CD1c-positive myeloid dendritic cell (primary cell): ENCODE measurements around the gene DYNLT1.
"Not testable (repeated sequence)": the region's sequence is repeated elsewhere in the genome, so short reads cannot be mapped to it uniquely, and the experiment has no call there.

ENCODE experiments used
- DNase-seq: peaks from one replicate; pipeline ENCODE4 v3.0.0-alpha.2; 2016; ENCODE audit errors: extremely low spot score

The DYNLT1 gene

DNA sequence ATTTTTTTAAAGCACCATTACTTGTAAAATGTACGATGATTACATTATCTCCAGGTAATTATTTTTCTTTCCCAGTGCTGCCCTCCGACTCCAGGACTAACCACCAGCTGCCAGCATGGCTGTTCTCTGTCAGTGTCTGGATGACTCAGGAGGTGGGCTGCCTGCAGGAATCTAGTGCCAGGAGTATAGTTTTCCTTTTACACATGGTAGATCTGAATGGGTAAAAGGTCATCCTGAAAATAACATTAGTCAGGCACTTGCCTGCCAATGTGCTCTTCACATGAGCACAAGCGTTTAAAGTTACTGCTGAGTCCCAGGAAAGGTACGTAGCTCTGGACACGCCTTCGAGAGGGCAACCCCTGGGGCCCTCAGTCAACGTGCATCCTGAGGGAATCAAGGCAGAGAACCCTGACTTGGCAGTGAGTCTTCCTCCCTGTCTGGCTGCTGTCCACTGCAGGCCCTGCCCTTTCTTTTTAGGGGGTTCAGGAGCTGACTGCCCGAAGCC lies 2.4 kb downstream of the DYNLT1 start:
- no peak for DNase-seq

DNA sequence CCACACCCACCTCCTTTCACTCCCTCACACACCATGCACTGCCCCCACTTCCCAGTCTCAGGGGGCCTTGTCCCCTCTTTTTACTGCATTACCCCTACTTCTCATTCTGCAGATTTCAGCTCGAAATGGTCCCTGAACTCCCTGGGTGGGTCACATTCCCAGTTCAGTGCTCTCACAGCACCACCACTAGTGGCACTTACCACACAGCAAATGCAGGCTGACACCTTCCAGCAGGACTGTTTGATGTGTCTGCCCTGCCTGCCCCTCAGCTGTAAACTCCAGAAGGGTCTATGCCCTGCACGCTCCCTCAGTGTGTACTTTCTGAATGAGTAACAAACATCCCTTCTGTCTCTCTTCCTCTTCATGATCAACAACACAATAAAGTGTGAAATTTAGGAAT lies 4.0 kb downstream of the DYNLT1 start:
- no peak for DNase-seq

DNA sequence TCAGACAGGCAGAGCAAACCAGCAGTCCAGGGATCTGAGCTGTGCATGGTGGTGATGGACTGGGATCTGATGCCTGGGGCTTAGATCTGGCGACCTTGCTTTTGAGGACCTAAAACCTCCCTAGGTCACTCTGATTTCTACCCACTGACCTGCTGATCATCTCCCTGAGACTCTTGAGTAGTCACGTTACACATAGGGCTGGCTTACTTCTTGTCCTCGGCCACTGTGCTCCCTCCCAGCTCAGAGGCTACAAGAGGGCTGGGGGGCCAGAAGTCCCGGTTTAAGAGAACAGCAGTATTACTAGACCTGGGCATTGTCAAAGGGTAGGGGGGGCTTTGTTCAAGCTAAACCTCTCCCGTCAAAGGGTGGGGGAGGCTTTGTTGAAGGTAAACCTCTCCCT lies 5.5 kb downstream of the DYNLT1 start:
- no peak for DNase-seq

DNA sequence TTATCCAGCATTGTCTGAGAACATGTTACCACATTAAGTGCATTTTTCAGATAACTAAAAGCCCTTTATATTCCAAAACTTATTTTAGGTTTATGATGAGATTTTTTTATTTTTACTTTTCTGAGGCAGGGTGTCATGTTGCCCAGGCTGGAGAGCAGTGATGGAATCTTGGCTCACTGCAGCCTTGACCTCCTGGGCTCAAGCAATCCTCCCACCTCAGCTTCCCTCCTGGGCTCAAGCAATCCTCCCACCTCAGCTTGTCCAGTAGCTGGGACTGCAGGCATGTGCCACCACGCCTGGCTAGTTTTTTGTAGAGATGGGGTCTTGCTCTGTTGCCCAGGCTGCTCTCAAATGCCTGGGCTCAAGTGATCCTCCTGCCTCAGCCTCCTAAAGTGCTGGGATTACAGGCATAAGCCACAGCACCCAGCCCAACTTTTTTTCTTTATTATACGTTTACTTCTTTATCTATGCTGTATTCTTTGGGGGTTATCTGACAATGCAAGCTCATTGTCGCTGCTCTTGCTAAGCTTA lies 6.2 kb downstream of the DYNLT1 start:
- DNase-seq: no peak

DNA sequence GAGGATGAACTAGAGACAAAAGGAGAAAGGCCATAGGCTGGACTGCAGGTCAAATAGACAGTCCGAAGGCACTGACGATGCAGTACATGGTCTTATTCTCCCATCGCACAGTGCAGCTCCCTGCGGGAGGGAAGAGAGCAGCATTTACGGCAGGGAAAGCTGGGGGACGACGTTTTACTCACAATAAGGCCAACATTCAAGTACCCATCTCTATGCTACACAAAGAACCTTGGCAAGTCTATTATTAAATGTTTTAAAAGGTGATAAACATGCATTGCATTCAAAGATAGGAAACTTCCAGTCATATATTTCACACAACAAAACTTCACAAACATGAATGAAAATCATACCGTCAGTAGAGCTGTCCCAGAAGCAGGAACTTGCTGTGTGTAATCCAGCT lies 7.8 kb downstream of the DYNLT1 start:
- no peak for DNase-seq

DNA sequence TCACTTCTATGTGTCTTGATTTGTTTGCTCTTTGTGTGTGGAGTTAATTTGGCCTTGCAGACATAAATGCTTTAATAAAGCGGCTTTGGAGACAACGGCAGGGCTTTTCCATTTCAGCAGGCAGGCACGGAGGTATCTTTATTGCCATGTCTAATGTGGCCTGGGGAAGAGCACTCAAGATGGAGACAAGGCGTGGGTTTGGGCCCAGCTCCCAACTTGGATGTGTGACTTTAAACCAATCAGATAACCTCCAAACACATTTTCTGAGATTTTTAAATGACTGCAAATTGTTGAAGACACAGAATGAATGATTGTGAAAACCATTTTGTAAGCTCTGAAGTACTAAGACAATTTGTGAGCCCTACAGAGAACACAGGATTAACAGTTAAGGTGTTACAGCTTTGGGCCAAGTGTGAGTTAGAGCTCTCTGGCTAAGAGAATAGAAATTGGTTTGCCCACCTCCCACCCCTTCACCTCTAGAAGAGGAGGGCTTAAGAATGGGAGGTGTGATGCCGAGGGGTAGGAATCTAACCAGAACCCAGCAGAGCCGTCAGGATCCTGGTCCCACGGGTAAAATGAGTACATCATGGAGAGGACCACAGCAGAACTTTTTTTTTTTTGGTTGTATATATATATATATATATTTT lies 9.0 kb downstream of the DYNLT1 start:
- no peak for DNase-seq

GRCh38 chr6:158634695-158635426 lies 9.7 kb downstream of the DYNLT1 start:
- no peak for DNase-seq

GRCh38 chr6:158633127-158633526 lies 11.4 kb downstream of the DYNLT1 start:
- no peak for DNase-seq

- DNase-seq: not testable (repeated sequence)
Measured at GRCh38 chr6:158632538-158633119, 11.9 kb downstream of the DYNLT1 start.

DNA sequence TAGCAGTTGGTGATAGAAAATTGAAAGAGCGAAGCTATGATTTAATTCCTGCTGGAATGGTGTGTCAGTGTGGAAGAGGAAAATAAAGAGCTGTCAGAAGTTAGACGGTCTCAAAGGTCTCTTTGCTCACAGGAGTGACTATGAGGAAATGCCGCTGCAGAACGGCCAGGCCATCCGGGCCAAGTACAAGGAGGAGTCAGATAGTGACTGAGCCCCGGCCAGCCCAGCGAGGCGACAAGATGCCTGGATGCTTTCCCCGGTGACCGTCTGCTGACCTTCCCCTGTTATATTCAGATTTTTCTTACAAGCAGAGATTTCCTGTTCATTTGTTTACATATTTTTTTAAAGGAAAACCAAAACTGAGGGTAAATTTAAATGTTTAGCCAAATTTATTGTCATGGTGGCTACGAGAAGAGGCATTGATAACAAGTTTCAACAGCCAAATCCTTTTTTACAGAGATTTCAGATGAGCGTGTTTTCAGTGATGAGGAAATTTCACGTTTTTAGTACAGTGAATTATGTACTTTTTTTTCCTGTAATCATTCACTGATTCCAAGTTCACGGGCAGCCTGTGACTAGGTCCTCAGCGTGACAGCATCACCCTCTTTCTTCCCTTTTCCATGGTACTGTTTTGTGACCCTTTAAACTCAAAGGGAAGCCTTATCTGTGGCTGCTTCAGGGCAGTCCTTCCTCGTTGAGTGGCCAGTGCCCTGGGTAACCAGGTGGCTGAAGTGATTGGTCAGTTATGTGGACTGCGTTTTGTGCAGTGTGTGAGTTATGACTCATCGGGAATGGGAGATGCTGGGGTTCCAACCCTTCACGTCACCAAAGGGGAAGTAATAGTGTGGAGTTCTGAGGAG lies 12.6 kb downstream of the DYNLT1 start:
- peak; percentile 78 for DNase-seq

GRCh38 chr6:158630938-158631616 lies 13.5 kb downstream of the DYNLT1 start:
- DNase-seq: no peak

- no peak for DNase-seq
Measured at GRCh38 chr6:158629367-158630221, 14.9 kb downstream of the DYNLT1 start.

DNA sequence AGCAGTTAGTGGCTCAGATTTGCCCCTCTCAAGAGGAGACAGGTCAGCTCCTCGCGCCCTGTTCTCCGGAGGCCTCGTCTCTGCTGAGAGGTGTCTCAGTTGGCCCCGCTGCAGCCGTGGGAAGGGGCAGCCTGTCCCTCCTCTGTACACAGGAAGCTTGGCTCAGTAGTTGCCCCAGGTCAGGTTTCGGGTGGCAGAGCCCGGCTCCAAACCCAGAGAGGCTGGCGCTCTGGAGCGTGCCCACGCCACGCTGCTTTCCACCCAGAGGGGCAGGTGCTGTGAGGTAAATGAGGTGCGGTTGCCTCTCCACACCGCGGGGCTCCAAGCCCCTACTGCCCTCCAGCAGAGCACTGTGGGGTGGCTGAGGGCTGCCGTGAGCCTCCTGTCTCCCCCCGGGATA lies 16.0 kb downstream of the DYNLT1 start:
- no peak for DNase-seq

GRCh38 chr6:158627940-158628211 lies 16.7 kb downstream of the DYNLT1 start:
- no peak for DNase-seq

GRCh38 chr6:158627168-158627939 lies 17.2 kb downstream of the DYNLT1 start:
- no peak for DNase-seq

- DNase-seq: no peak
Measured at GRCh38 chr6:158626360-158627167, 18.0 kb downstream of the DYNLT1 start.

GRCh38 chr6:158625881-158626305 lies 18.6 kb downstream of the DYNLT1 start:
- no peak for DNase-seq
